ENCODE data around the gene PLD2. TPM values are rescaled to one million over a fixed set of nuclear protein-coding genes. Genes with fewer than 3 reads are reported as not detected.

The PLD2 gene, protein sequence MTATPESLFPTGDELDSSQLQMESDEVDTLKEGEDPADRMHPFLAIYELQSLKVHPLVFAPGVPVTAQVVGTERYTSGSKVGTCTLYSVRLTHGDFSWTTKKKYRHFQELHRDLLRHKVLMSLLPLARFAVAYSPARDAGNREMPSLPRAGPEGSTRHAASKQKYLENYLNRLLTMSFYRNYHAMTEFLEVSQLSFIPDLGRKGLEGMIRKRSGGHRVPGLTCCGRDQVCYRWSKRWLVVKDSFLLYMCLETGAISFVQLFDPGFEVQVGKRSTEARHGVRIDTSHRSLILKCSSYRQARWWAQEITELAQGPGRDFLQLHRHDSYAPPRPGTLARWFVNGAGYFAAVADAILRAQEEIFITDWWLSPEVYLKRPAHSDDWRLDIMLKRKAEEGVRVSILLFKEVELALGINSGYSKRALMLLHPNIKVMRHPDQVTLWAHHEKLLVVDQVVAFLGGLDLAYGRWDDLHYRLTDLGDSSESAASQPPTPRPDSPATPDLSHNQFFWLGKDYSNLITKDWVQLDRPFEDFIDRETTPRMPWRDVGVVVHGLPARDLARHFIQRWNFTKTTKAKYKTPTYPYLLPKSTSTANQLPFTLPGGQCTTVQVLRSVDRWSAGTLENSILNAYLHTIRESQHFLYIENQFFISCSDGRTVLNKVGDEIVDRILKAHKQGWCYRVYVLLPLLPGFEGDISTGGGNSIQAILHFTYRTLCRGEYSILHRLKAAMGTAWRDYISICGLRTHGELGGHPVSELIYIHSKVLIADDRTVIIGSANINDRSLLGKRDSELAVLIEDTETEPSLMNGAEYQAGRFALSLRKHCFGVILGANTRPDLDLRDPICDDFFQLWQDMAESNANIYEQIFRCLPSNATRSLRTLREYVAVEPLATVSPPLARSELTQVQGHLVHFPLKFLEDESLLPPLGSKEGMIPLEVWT
- 10 to 100 TPM; 25.7 to 41.5 TPM for total RNA-seq

DNA sequence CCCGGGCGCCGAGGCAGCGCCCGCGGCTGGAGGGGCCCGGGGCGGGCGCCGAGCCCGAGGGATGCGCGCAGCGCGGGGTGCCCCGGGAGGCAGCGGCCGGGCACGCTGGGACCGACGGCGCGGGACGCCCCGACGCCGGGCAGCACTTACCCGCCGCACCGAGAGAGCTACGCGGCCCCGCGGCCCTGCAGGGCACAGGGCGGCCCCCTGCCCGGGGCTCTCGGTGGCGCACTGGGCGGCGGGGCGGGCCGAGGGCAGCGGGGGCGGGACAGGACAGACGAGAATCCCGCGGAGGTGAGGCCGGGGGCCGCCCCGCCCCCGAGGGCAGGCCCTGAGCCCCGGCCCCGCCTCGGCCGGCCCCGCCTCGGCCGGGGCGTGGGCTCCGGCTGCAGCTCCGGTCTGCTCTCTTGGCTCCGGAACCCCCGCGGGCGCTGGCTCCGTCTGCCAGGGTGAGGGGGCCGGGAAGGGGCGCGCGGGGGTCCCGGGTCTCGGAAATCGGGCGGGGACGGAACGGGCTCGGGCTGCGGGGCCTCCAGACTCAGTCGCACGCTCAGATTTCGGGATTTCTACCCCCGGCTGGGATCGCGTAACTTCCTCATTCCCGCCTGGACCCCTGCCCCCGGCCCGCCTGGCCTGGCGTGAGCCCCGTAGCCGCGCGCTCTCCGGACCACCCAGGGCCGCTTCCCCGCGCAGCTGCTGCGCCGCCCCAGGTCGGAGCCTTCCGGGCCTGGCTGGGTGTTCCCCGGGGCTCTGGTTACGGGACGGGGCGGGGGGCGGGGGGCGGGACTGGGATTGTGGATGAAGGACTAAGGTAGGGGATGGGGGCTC is at the start of gene PLD2:
TSS of gene PLD2 (plus strand) at position 376 of the 828 bp plus-strand sequence. CDS start 621 bp downstream, outside the sequence.
- H3K9me3 ChIP-seq: no peaks in the 10 kb centered on the region
- no peaks in the 10 kb centered on the region for H3K27me3 ChIP-seq
- intact Hi-C loops (cut with DNase I): no loop called here
- H3K36me3 ChIP-seq (replicated peaks in 1 of 2; ENCODE audit: insufficient read depth in 1 of 2, low read depth in 2 of 2): peaks cover 0 to 2% of the 10 kb centered on the region in 2 donors
- H3K27ac ChIP-seq: peak within 1 kb of the TSS; percentile 1 to 84 (median 70)
- 0% methylated on average over 68 of the region's 106 CpGs; no CpG with 5 or more reads in 1 of the 2 donors for WGBS, 2 donors
- H3K4me1 ChIP-seq: peaks cover 20% of the 10 kb centered on the region
- H3K4me3 ChIP-seq: peak within 1 kb of the TSS; percentile 78 to 93
- DNase-seq: peak; percentile 85 to 94 (median 90)
- TF ChIP-seq POLR2A (IDR thresholded peaks at IDR 0.05): peak; percentile 34 to 62 (median 57)
- TF ChIP-seq, protein P1, sequence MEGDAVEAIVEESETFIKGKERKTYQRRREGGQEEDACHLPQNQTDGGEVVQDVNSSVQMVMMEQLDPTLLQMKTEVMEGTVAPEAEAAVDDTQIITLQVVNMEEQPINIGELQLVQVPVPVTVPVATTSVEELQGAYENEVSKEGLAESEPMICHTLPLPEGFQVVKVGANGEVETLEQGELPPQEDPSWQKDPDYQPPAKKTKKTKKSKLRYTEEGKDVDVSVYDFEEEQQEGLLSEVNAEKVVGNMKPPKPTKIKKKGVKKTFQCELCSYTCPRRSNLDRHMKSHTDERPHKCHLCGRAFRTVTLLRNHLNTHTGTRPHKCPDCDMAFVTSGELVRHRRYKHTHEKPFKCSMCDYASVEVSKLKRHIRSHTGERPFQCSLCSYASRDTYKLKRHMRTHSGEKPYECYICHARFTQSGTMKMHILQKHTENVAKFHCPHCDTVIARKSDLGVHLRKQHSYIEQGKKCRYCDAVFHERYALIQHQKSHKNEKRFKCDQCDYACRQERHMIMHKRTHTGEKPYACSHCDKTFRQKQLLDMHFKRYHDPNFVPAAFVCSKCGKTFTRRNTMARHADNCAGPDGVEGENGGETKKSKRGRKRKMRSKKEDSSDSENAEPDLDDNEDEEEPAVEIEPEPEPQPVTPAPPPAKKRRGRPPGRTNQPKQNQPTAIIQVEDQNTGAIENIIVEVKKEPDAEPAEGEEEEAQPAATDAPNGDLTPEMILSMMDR (IDR thresholded peaks at IDR 0.05): peak in 1 of 7 experiments; percentile 14
- peak; percentile 98 for ATAC-seq

- WGBS, 2 donors: 50 to 51% methylated on average over 10 of the region's 10 CpGs
- no peaks in the 10 kb centered on the region for H3K4me1 ChIP-seq
- intact Hi-C loops (cut with DNase I): no loop called here
- H3K27ac ChIP-seq: no peak overlapping the region
- ATAC-seq (no peak), DNase-seq (no peak)
- TF ChIP-seq POLR2A (IDR thresholded peaks at IDR 0.05): no peak
- TF ChIP-seq, protein P1 (IDR thresholded peaks at IDR 0.05): no peak
- H3K36me3 ChIP-seq (replicated peaks in 1 of 2; ENCODE audit: insufficient read depth in 1 of 2, low read depth in 2 of 2): no peaks in the 10 kb centered on the region
- no peak overlapping the region for H3K4me3 ChIP-seq
- H3K9me3 ChIP-seq: no peaks in the 10 kb centered on the region
- H3K27me3 ChIP-seq: no peaks in the 10 kb centered on the region
Measured at GRCh38 chr17:4759776-4760236, 47.1 kb upstream of the PLD2 start.

- peak overlapping the region in 1 of 4 donors; percentile 71 for H3K27ac ChIP-seq
- H3K4me3 ChIP-seq: no peak overlapping the region
- no peaks in the 10 kb centered on the region for H3K27me3 ChIP-seq
- TF ChIP-seq, protein P1 (IDR thresholded peaks at IDR 0.05): no peak
- peak in 1 of 3 donors; percentile 32 for TF ChIP-seq POLR2A (IDR thresholded peaks at IDR 0.05)
- DNase-seq (no peak), ATAC-seq (no peak)
- H3K9me3 ChIP-seq: no peaks in the 10 kb centered on the region
- no peaks in the 10 kb centered on the region for H3K4me1 ChIP-seq
- no peaks in the 10 kb centered on the region for H3K36me3 ChIP-seq (replicated peaks in 1 of 2; ENCODE audit: insufficient read depth in 1 of 2, low read depth in 2 of 2)
- intact Hi-C loops (cut with DNase I): no loop called here
- 50 to 61% methylated on average over 3 of the region's 3 CpGs for WGBS, 2 donors
Measured at GRCh38 chr17:4764595-4764994, 42.4 kb upstream of the PLD2 start.

DNA sequence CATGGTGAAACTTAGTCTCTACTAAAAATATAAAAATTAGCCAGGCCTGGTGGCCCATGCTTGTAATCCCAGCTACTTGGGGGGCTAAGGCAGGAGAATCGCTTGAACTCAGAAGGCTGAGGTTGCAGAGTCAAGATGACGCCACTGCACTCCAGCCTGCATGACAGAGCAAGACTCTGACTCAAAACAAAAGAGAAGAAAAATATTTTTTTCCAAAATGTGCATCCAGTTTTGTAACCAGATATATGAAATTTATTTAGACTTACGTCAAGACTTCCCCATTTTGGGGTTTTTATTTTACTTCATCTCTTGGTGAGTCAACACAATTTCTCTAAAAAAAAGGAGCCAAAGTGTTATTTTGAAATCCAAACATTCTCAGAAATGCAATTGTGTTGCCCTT is 40.8 kb upstream of the PLD2 start:
- H3K27ac ChIP-seq: peak overlapping the region in 1 of 4 donors; percentile 75
- no peak overlapping the region for H3K4me3 ChIP-seq
- WGBS, 2 donors: 83% methylated on average over 3 of the region's 3 CpGs
- no peaks in the 10 kb centered on the region for H3K4me1 ChIP-seq
- TF ChIP-seq, protein P1 (IDR thresholded peaks at IDR 0.05): no peak
- no peak for TF ChIP-seq POLR2A (IDR thresholded peaks at IDR 0.05)
- intact Hi-C loops (cut with DNase I): no loop called here
- DNase-seq: peak in 1 of 4 donors; percentile 59
- no peak for ATAC-seq
- H3K27me3 ChIP-seq: no peaks in the 10 kb centered on the region
- H3K36me3 ChIP-seq (replicated peaks in 1 of 2; ENCODE audit: insufficient read depth in 1 of 2, low read depth in 2 of 2): no peaks in the 10 kb centered on the region
- H3K9me3 ChIP-seq: no peaks in the 10 kb centered on the region

All from body of pancreas (tissue), 4 donors.